Glutamatergic neuron (in vitro differentiated cells): ENCODE measurements around the gene PALM. TPM values are rescaled to one million over a fixed set of nuclear protein-coding genes. Genes with fewer than 3 reads are reported as not detected.

Source experiments
- DNase-seq: peaks from one replicate; pipeline ENCODE4 v3.0.0; 2022
- H3K27ac Mint-ChIP-seq: one replicate; pipeline ENCODE4 v1.8.0; 2020; ENCODE audit warnings: mild to moderate bottlenecking, mixed read lengths, inconsistent platforms; ENCODE audit not compliant: unreplicated experiment
- H3K27me3 Mint-ChIP-seq: one replicate; pipeline ENCODE4 v1.8.0; 2020; ENCODE audit warnings: mild to moderate bottlenecking, moderate library complexity, mixed read lengths, inconsistent platforms; ENCODE audit not compliant: unreplicated experiment
- H3K36me3 Mint-ChIP-seq: one replicate; pipeline ENCODE4 v1.8.0; 2020; ENCODE audit warnings: mild to moderate bottlenecking, mixed read lengths, inconsistent platforms; ENCODE audit not compliant: unreplicated experiment
- H3K4me1 Mint-ChIP-seq: one replicate; pipeline ENCODE4 v1.8.0; 2020; ENCODE audit warnings: mild to moderate bottlenecking, low read depth, mixed read lengths, inconsistent platforms; ENCODE audit not compliant: unreplicated experiment
- H3K4me3 Mint-ChIP-seq: one replicate; pipeline ENCODE4 v1.8.0; 2020; ENCODE audit warnings: mild to moderate bottlenecking, mixed read lengths, inconsistent platforms; ENCODE audit not compliant: unreplicated experiment
- H3K9me3 Mint-ChIP-seq: one replicate; pipeline ENCODE4 v1.8.0; 2020; ENCODE audit warnings: mild to moderate bottlenecking, moderate library complexity, mixed read lengths, inconsistent platforms; ENCODE audit not compliant: unreplicated experiment
- CTCF ChIP-seq: fragments of 200-600 bp; sonication (generic); IDR thresholded peaks from one replicate; pipeline ENCODE4 v1.5.0; 2021; ENCODE audit not compliant: partially characterized antibody, unreplicated experiment
- total RNA-seq: library from RNA; stranded (reverse); fragmentation: NEBNext Ultra II Directional; extraction: Animal tissue kit (Norgen Biotek cat#: 25700); gene quantifications from one replicate; pipeline ENCODE4 v1.2.1, GENCODE V29; 2021; ENCODE audit not compliant: unreplicated experiment

Gene PALM
- total RNA-seq, 1 donor from 2014 or later, result 349 TPM

DNA sequence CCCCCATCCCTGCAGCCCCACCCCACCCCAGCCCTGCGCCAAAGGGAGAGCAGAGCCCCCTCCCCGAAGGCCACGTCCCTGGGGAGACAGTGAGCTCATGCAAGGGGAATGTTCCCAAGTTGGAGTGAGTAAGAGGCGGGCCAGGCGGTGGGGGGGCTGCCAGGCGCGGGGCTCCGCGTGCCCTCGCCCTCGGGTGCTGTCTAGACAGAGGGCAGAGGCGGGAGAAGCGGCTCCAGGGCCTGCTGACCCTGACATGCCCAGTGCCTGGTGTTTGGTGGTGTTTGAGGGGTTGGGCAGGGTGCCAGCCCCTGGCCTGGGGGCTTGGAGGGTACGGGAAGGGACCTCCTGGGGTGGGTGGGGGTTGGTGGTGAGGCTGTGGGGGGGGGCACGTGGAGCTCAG, 31.5 kb upstream of the PALM start:
- no peaks in the 10 kb centered on the region for H3K36me3 Mint-ChIP-seq
- H3K27me3 Mint-ChIP-seq, result peaks cover 14% of the 10 kb centered on the region
- peaks cover 10% of the 10 kb centered on the region for H3K9me3 Mint-ChIP-seq
- no peak overlapping the region for H3K4me3 Mint-ChIP-seq
- H3K4me1 Mint-ChIP-seq, result peaks cover 5% of the 10 kb centered on the region
- no peak overlapping the region for H3K27ac Mint-ChIP-seq
- TF ChIP-seq CTCF, result no peak
- DNase-seq, result no peak

DNA sequence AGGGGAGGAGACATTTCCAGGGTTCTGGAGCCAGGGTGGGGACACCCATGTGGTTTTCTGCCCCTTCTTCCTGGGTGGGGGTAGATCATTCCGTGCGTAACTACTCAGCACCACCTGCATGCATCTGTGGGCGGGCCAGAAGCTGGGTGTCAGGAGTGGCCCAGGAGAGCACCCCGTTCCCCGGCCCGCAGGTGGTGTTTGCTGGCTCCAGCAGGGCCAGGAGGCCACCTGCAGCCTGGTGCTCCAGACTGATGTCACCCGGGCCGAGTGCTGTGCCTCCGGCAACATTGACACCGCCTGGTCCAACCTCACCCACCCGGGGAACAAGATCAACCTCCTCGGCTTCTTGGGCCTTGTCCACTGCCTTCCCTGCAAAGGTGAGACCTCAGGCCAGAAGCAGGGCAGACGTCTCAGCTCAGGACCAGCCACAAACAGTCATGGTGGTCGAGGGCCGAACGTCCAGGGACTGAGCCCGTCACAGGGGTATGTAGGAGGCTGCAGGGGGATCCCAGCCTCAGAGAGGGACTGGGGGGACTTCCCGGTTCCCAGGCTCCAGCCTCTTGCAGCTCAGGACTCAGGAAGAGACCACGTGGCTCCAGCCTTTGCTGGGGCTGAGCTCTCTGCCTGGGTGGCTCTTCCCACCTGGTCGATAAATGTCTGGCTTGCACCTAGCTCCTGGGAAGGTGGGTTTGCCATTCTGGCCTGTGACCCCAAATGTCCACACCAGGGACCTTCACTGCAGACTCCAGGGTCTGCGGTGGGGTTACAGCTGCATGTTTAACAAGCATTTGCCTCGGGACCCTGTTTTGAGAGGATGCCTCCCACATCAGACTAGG, 30.9 kb upstream of the PALM start:
- H3K36me3 Mint-ChIP-seq, result no peaks in the 10 kb centered on the region
- H3K4me1 Mint-ChIP-seq, result peaks cover 5% of the 10 kb centered on the region
- peaks cover 14% of the 10 kb centered on the region for H3K27me3 Mint-ChIP-seq
- no peak for TF ChIP-seq CTCF
- no peak for DNase-seq
- H3K27ac Mint-ChIP-seq, result no peak overlapping the region
- no peak overlapping the region for H3K4me3 Mint-ChIP-seq
- peaks cover 10% of the 10 kb centered on the region for H3K9me3 Mint-ChIP-seq

GRCh38 chr19:678791-679388, 29.8 kb upstream of the PALM start:
- H3K9me3 Mint-ChIP-seq, result peaks cover 10% of the 10 kb centered on the region
- peak overlapping the region; percentile 52 for H3K4me3 Mint-ChIP-seq
- no peak overlapping the region for H3K27ac Mint-ChIP-seq
- H3K4me1 Mint-ChIP-seq, result peaks cover 5% of the 10 kb centered on the region
- H3K27me3 Mint-ChIP-seq, result peaks cover 14% of the 10 kb centered on the region
- no peaks in the 10 kb centered on the region for H3K36me3 Mint-ChIP-seq
- TF ChIP-seq CTCF, result no peak
- DNase-seq, result no peak

DNA sequence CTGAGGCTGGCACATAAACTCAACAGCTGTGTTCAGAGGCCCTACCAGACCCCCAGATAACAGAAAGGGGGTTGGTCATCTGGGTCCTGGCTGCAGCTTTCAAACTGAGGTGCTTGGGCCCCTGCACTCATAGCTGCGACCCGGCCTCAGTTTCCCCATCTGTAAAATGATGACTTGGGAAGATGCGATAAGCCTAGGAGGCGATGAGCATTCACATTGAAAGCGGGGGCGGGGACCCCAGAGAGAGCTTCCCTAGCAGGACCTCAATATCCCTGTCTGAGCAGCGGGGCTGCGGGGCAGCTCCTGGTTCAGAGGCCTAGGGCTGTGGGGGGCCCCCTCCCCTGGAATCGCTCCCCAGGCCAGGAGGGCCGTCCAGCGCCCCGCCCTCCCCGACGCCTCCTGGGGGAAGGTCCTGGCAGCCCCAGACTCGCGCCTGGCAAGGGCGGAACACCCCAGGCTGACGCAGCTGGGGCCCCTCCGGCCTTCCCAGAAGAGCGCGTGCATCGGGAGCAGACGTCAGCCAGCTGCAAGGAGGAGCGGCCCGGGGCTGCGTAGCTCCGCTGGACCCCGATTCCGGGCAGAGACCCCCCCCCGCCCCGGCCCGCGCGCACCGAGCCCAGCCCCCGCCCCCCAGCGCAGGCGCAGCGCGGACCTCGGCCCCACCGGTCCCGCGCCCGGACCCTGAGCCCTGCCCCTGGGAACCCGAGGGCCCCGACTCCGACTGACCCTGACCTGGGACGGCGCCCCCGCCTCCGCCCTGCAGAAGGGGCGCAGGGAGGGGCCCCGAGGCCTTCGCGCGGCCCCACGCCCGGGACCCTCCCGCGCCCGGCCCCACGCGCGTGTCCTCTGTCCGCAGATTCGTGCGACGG, 29.1 kb upstream of the PALM start:
- Mint-ChIP-seq H3K36me3 (no peaks in the 10 kb centered on the region), H3K4me1 (peaks cover 5% of the 10 kb centered on the region), H3K9me3 (peaks cover 10% of the 10 kb centered on the region), H3K27me3 (peaks cover 14% of the 10 kb centered on the region), H3K27ac (no peak overlapping the region), H3K4me3 (peak overlapping the region; percentile 65)
- peak; percentile 72 for DNase-seq
- no peak for TF ChIP-seq CTCF
